Measurements from ENCODE around the gene SNCAIP.
A peak's percentile ranks its signal among the peaks of the same experiment; 100 is the strongest.
"Not testable (repeated sequence)": the region's sequence is repeated elsewhere in the genome, so short reads cannot be mapped to it uniquely, and the experiment has no call there.

SNCAIP gene

GRCh38 chr5:122358372-122358979 is 46.4 kb downstream of the SNCAIP start:
- DNase-seq (ENCODE audit: low spot score): no peak

GRCh38 chr5:122362361-122362760 is 50.3 kb downstream of the SNCAIP start:
- DNase-seq (ENCODE audit: low spot score): no peak

GRCh38 chr5:122363623-122364022 is 51.6 kb downstream of the SNCAIP start:
- no peak for DNase-seq (ENCODE audit: low spot score)

- DNase-seq (ENCODE audit: low spot score): no peak
Measured at GRCh38 chr5:122366501-122366900, 54.5 kb downstream of the SNCAIP start.

- no peak for DNase-seq (ENCODE audit: low spot score)
Measured at GRCh38 chr5:122367456-122367855, 55.4 kb downstream of the SNCAIP start.

GRCh38 chr5:122368510-122369251 is 56.6 kb downstream of the SNCAIP start:
- no peak for DNase-seq (ENCODE audit: low spot score)

GRCh38 chr5:122369253-122369815 is 57.3 kb downstream of the SNCAIP start:
- no peak for DNase-seq (ENCODE audit: low spot score)

- DNase-seq (ENCODE audit: low spot score): no peak
Measured at GRCh38 chr5:122371511-122372151, 59.6 kb downstream of the SNCAIP start.

- DNase-seq (ENCODE audit: low spot score): no peak
Measured at GRCh38 chr5:122374110-122374509, 62.1 kb downstream of the SNCAIP start.

GRCh38 chr5:122375801-122376200 is 63.8 kb downstream of the SNCAIP start:
- DNase-seq (ENCODE audit: low spot score): no peak

GRCh38 chr5:122376250-122376649 is 64.2 kb downstream of the SNCAIP start:
- DNase-seq (ENCODE audit: low spot score): no peak

- no peak for DNase-seq (ENCODE audit: low spot score)
Measured at GRCh38 chr5:122377026-122377425, 65.0 kb downstream of the SNCAIP start.

- not testable (repeated sequence) for DNase-seq (ENCODE audit: low spot score)
Measured at GRCh38 chr5:122382938-122383337, 70.9 kb downstream of the SNCAIP start.

- no peak for DNase-seq (ENCODE audit: low spot score)
Measured at GRCh38 chr5:122384739-122385235, 72.8 kb downstream of the SNCAIP start.

GRCh38 chr5:122385286-122385685 is 73.2 kb downstream of the SNCAIP start:
- DNase-seq (ENCODE audit: low spot score): no peak

- DNase-seq (ENCODE audit: low spot score): peak; percentile 43
Measured at GRCh38 chr5:122385808-122386207, 73.8 kb downstream of the SNCAIP start.

GRCh38 chr5:122390154-122390553 is 78.1 kb downstream of the SNCAIP start:
- no peak for DNase-seq (ENCODE audit: low spot score)

GRCh38 chr5:122390694-122391093 is 78.7 kb downstream of the SNCAIP start:
- no peak for DNase-seq (ENCODE audit: low spot score)

- DNase-seq (ENCODE audit: low spot score): no peak
Measured at GRCh38 chr5:122391621-122392020, 79.6 kb downstream of the SNCAIP start.

- DNase-seq (ENCODE audit: low spot score): no peak
Measured at GRCh38 chr5:122392224-122392623, 80.2 kb downstream of the SNCAIP start.

- no peak for DNase-seq (ENCODE audit: low spot score)
Measured at GRCh38 chr5:122392824-122393223, 80.8 kb downstream of the SNCAIP start.

GRCh38 chr5:122394284-122394930 is 82.4 kb downstream of the SNCAIP start:
- no peak for DNase-seq (ENCODE audit: low spot score)

Data from GM03348 (cell line).